ENCODE results near the gene HELT. TPM values are rescaled to one million over a fixed set of nuclear protein-coding genes. Genes with fewer than 3 reads are reported as not detected.
"Not testable (repeated sequence)": the region's sequence is repeated elsewhere in the genome, so short reads cannot be mapped to it uniquely, and the experiment has no call there.

Gene HELT, protein sequence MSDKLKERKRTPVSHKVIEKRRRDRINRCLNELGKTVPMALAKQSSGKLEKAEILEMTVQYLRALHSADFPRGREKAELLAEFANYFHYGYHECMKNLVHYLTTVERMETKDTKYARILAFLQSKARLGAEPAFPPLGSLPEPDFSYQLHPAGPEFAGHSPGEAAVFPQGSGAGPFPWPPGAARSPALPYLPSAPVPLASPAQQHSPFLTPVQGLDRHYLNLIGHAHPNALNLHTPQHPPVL
- not detected in 2 replicates for total RNA-seq
- long read RNA-seq = 0 reads

GRCh38 chr4:185017964-185018772 is at the start of gene HELT:
HELT (plus strand) TSS chr4:185018490; CDS start chr4:185018929, 439 bp downstream.
- Mint-ChIP-seq H3K27me3 (peaks cover 96% of the 10 kb centered on the region), H3K36me3 (ENCODE audit: insufficient read depth) (no peaks in the 10 kb centered on the region), H3K4me3 (ENCODE audit: low read depth) (no peak within 1 kb of the TSS), H3K27ac (no peak within 1 kb of the TSS), H3K4me1 (ENCODE audit: low read depth) (peaks cover 13% of the 10 kb centered on the region), H3K9me3 (ENCODE audit: low read depth) (no peaks in the 10 kb centered on the region)
- DNase-seq (ENCODE audit: low spot score, unreplicated experiment) = no peak
- no peak for TF ChIP-seq CTCF (IDR thresholded peaks at IDR 0.05; ENCODE audit: unreplicated experiment)

DNA sequence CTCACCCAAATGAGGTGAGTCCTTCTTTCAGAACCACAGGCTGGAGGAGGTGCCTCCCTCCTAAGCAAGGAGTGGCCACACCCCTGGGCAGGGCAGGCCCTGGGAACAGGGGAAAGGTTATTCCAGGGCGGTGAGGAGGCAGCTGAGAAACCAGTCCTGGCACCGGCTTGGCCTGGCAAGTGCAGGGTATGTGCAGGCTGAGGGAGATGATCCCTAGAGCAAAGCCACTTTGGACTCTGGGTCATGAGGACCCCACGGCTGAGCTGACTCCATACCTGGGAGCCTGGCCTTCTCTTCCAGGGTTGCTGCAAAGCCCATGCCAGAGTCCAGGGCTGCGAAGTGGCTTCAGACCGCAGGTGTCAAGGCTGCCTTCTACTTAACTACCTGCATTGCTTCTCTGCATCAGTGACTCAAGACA is 49.5 kb upstream of the HELT start:
- no peak overlapping the region for H3K27ac Mint-ChIP-seq
- peaks cover 2% of the 10 kb centered on the region for H3K36me3 Mint-ChIP-seq (ENCODE audit: insufficient read depth)
- DNase-seq (ENCODE audit: low spot score, unreplicated experiment) = no peak
- H3K4me1 Mint-ChIP-seq (ENCODE audit: low read depth) = no peaks in the 10 kb centered on the region
- TF ChIP-seq CTCF (IDR thresholded peaks at IDR 0.05; ENCODE audit: unreplicated experiment) = no peak
- peaks cover 8% of the 10 kb centered on the region for H3K27me3 Mint-ChIP-seq
- no peak overlapping the region for H3K4me3 Mint-ChIP-seq (ENCODE audit: low read depth)
- H3K9me3 Mint-ChIP-seq (ENCODE audit: low read depth) = peaks cover 13% of the 10 kb centered on the region

GRCh38 chr4:184969610-184970009 is 48.7 kb upstream of the HELT start:
- H3K36me3 Mint-ChIP-seq (ENCODE audit: insufficient read depth) = peaks cover 2% of the 10 kb centered on the region
- H3K4me3 Mint-ChIP-seq (ENCODE audit: low read depth) = no peak overlapping the region
- H3K9me3 Mint-ChIP-seq (ENCODE audit: low read depth) = peaks cover 13% of the 10 kb centered on the region
- no peaks in the 10 kb centered on the region for H3K4me1 Mint-ChIP-seq (ENCODE audit: low read depth)
- no peak for DNase-seq (ENCODE audit: low spot score, unreplicated experiment)
- no peak for TF ChIP-seq CTCF (IDR thresholded peaks at IDR 0.05; ENCODE audit: unreplicated experiment)
- no peak overlapping the region for H3K27ac Mint-ChIP-seq
- peaks cover 8% of the 10 kb centered on the region for H3K27me3 Mint-ChIP-seq

- Mint-ChIP-seq H3K36me3 (ENCODE audit: insufficient read depth) (no peaks in the 10 kb centered on the region), H3K4me1 (ENCODE audit: low read depth) (no peaks in the 10 kb centered on the region), H3K4me3 (ENCODE audit: low read depth) (no peak overlapping the region), H3K27me3 (peaks cover 12% of the 10 kb centered on the region), H3K9me3 (ENCODE audit: low read depth) (peaks cover 10% of the 10 kb centered on the region), H3K27ac (no peak overlapping the region)
- TF ChIP-seq CTCF (IDR thresholded peaks at IDR 0.05; ENCODE audit: unreplicated experiment) = no peak
- no peak for DNase-seq (ENCODE audit: low spot score, unreplicated experiment)
Observed at GRCh38 chr4:184972991-184973390, 45.3 kb upstream of the HELT start.

DNA sequence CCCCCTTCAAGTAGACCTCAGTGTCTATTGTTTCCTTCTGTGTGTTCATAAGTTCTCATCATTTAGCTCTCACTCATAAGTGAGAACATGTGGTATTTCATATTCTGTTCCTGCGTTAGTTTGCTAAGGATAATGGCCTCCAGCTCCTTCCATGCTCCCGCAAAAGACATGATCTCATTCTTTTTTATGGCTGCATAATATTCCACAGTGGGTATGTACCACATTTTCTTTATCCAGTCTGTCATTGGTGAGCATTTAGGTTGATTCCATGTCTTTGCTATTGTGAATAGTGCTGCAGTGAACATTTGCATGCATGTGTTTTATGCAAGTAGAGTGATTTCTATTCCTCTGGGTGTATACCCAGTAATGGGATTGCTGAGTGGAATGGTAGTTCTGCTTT is 41.9 kb upstream of the HELT start:
- not testable (repeated sequence) for H3K4me3 Mint-ChIP-seq (ENCODE audit: low read depth); H3K9me3 Mint-ChIP-seq (ENCODE audit: low read depth); H3K36me3 Mint-ChIP-seq (ENCODE audit: insufficient read depth); H3K4me1 Mint-ChIP-seq (ENCODE audit: low read depth); H3K27ac Mint-ChIP-seq; DNase-seq (ENCODE audit: low spot score, unreplicated experiment)
- H3K27me3 Mint-ChIP-seq = peaks cover 27% of the 10 kb centered on the region

Measured in progenitor cell of endocrine pancreas (in vitro differentiated cells).